ENCODE results near the gene INVS.

- TF ChIP-seq CTCF (IDR thresholded peaks at IDR 0.05) (no peak), POLR2A (IDR thresholded peaks at IDR 0.05) (no peak)
These were observed 14.3 kb upstream of the INVS start for GRCh38 chr9:100084734-100085133.
